GM10847 (cell line): ENCODE measurements around the gene CDH8.

Experiments used
- POLR2A ChIP-seq: IDR thresholded peaks from 2 replicates; pipeline ENCODE4 v1.6.1; 2011; ENCODE audit not compliant: insufficient read length; ENCODE audit errors: extremely low read depth

The CDH8 gene

GRCh38 chr16:61681673-61682072, 354.6 kb downstream of the CDH8 start:
- no peak for TF ChIP-seq POLR2A

DNA sequence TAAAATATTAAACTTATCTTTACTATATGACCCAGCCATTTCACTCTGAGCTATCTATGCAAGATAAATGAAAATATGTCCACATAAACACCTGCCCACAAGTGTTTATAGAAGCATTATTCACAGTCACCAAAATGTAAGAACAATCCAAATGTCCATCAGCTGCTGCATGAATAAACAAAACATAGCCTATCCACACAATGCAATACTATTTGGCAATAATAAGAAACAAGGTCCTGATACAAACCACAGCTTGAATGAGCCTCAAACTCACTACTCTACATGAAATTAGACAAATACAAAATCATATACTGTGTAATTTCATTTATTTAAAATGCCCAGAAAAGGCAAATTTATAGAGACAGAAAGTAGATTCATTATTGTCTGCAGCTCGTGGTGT, 355.1 kb downstream of the CDH8 start:
- no peak for TF ChIP-seq POLR2A

DNA sequence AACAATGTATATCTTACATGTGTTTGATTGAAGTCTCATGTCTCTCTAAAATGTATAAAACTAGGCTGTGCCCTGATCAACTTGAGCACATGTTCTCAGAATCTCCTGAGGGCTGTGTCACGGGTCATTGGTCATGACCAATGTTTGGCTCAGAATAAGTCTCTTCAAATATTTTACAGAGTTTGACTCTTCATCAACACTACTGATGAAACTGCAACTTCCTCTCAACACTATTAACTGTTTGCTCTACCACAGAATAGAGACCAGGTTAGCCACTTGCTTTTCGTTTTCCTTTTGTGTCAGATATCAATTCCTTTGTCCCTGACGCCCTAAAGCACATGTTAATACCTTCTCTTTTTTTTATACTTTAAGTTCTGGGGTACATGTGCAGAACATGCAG, 358.1 kb downstream of the CDH8 start:
- no peak for TF ChIP-seq POLR2A

DNA sequence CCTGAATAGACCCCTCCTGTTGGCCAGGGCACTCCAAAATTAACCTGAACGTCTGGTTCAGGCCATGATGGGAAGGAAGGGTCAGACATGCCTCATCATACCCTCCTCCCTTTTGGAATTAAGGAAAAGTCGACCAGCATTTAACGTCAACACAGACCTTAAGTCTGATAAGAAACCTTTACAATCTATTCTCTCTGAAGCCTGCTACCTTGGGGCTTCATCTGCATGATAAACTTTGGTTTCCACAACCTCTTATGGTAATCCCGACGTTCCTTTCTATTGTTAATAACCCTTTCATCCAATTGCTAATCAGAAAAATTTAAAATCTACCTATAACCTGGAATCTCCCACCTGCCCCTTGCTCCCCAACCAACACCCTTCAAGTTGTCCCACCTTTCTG, 358.5 kb downstream of the CDH8 start:
- TF ChIP-seq POLR2A, result no peak

DNA sequence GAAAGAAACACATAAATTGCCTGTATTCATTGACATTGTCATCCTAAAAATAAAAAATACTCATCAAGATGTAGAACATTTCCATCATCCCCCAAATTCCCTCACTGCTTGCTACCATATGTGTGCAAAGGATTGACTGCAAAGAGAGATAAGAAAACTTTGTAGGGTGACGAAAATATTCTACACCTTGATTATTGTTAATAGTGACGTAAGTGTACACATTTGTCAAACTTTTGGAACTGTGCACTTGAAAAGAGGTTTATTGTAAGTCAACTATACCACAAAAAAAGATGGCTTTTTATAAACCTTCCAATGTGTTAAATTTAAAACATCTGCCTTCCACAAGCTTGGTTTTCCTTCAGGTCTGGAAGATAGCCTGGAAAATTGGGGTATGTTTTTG, 359.5 kb downstream of the CDH8 start:
- no peak for TF ChIP-seq POLR2A

- no peak for TF ChIP-seq POLR2A
Observed at GRCh38 chr16:61671161-61671560, 365.1 kb downstream of the CDH8 start.

GRCh38 chr16:61665512-61665911, 370.7 kb downstream of the CDH8 start:
- TF ChIP-seq POLR2A, result no peak

DNA sequence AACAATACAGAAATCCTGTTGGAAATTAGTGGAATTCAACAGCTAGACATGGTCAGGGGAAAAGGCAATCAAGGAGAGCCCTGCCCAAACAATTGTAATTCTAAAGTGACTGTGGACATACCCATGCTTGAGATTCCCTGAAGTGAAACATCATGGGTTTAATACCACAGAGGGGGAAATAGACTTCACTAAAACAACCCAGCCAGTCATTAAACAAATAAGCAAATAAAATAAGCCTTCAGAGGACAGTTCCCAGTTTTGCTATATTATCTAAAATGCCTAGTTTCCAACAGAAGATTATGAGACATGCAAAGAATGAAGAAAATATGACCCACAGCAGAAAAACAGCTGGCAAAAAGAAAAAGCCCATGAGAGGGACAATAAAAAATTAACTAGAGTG, 376.3 kb downstream of the CDH8 start:
- TF ChIP-seq POLR2A, result no peak

GRCh38 chr16:61654962-61655361, 381.3 kb downstream of the CDH8 start:
- TF ChIP-seq POLR2A, result no peak

DNA sequence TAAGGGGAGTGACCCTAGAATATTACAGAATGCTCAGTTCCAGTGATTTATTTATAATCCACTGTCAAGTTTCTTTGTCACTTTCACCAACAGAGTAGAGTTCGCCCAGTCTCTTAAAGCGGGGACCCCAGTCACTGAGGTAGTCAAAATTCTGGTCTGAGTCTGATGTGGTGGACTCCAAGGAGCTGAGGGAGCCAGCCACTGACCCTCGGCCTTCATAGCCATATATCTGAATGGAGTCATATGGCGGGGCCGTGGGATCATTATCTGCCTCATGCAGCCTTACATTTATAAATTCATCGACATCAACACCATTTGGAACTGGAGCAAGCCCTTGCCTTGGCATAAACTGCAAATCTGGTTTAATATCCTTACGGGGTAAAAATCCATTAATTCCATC, 382.7 kb downstream of the CDH8 start:
- TF ChIP-seq POLR2A, result no peak

DNA sequence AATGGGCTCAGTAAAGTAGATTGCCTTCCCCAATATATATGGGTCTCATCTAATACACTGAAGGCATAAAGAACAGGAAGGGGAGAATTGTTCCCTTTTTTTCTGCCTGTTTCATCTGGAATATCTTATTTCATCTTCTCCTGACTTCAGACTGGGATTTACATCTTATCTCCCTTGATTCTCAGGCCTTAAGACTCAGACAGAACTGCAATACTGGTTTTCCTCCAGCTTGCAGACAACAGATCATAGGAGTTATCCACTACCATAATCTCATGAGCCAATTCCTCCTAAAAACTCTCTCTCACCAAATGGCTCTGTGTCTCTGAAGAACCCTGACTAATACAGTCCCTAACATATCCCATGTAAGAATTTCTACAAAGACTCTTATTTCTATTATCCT, 390.7 kb downstream of the CDH8 start:
- no peak for TF ChIP-seq POLR2A

DNA sequence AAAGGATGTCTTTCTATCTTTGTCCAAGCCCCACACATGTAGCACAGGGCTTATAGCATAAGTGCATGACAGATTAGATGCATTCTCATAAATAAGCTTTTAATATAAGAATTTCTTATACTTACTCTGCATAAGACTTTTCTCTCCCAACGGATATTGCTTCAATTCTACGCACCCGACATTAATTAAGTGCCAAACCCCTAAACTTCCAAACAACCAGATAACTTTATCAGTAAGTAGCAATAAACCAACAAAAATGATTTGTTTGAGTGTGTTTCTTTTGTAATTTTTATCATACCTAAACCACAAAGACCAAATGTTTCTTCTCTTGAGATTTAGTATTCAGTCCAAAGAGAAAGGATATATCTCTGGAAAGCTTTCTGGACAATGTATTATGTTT, 391.5 kb downstream of the CDH8 start:
- no peak for TF ChIP-seq POLR2A

DNA sequence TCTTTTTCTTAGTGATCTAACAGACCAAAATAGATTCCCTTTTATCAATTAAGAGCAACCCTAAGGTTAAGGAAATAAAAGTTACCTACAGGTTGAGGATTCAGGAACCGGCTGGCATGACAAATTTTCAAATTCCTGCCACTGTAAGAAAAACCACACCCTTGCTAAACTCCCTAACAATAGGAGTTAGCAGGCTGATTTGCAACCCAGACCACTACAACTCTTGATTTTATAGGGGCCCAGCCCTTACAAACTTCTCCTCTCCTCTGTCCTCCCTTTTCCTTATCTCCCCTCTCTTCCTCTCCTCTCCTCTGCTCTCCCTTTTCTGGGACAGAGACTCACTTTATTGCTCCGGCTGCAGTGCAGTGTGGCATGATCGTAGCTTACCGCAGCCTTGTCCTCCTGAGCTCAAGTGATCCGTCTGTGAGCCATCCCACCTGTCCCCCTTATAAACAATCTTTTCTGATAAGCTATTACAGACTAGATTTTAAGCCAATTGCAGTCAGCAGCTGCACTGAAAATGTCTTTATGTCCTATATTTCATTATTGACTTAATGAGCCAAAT, 418.9 kb downstream of the CDH8 start:
- no peak for TF ChIP-seq POLR2A

- TF ChIP-seq POLR2A, result no peak
Observed at GRCh38 chr16:61616088-61616487, 420.1 kb downstream of the CDH8 start.

GRCh38 chr16:61611847-61612491, 424.3 kb downstream of the CDH8 start:
- TF ChIP-seq POLR2A, result no peak

GRCh38 chr16:61606581-61606980, 429.7 kb downstream of the CDH8 start:
- TF ChIP-seq POLR2A, result no peak
